ENCODE results near the gene ADGRG6. TPM values are rescaled to one million over a fixed set of nuclear protein-coding genes. Genes with fewer than 3 reads are reported as not detected.

ADGRG6 gene
- total RNA-seq, 1 experiment from 2014 or later, result 98.7 TPM

- no peak overlapping the region for H3K4me3 Mint-ChIP-seq (ENCODE audit: unreplicated experiment)
- no TSS peak for BruUV-seq (replicated peaks)
- ChIA-PET POLR2A (no interaction called here), CTCF (interaction anchor here (1.1 kb wide), 1 partner anchor 25 kb away, joined by 3 read pairs; no protein-coding TSS in a partner anchor)
- no peak overlapping the region for H3K4me3 ChIP-seq (ENCODE audit: low read depth, low read length)
- no peak for TF ChIP-seq CTCF (IDR thresholded peaks at IDR 0.05; ENCODE audit: insufficient read depth in 1 of 2, low read depth in 1 of 2, low read length in 1 of 2, severe bottlenecking in 1 of 2, unreplicated experiment in 1 of 2)
- H3K27me3 Mint-ChIP-seq (ENCODE audit: insufficient read depth, unreplicated experiment), result no peaks in the 10 kb centered on the region
- H3K27me3 ChIP-seq (replicated peaks; ENCODE audit: control insufficient read depth, insufficient read depth, low read length), result no peaks in the 10 kb centered on the region
- no peaks in the 10 kb centered on the region for H3K36me3 ChIP-seq (ENCODE audit: control insufficient read depth, insufficient read depth, low read length)
- no peak overlapping the region for H3K27ac Mint-ChIP-seq (ENCODE audit: unreplicated experiment)
- intact Hi-C loops (cut with micrococcal nuclease; ENCODE audit: unreplicated experiment), result no loop called here
- H3K4me1 Mint-ChIP-seq (ENCODE audit: low read depth, unreplicated experiment), result peaks cover under 1% of the 10 kb centered on the region
- DNase-seq, result no peak
- H3K4me1 ChIP-seq, result peaks cover 40% of the 10 kb centered on the region
- no peaks in the 10 kb centered on the region for H3K9me3 ChIP-seq
- H3K36me3 Mint-ChIP-seq (ENCODE audit: insufficient read depth, unreplicated experiment), result no peaks in the 10 kb centered on the region
- H3K9me3 Mint-ChIP-seq (ENCODE audit: unreplicated experiment), result no peaks in the 10 kb centered on the region
These were observed 53.8 kb downstream of the ADGRG6 start for GRCh38 chr6:142355520-142356174.

GRCh38 chr6:142356201-142356883, 54.5 kb downstream of the ADGRG6 start:
- BruUV-seq (replicated peaks), result no TSS peak
- TF ChIP-seq CTCF (IDR thresholded peaks at IDR 0.05; ENCODE audit: insufficient read depth in 1 of 2, low read depth in 1 of 2, low read length in 1 of 2, severe bottlenecking in 1 of 2, unreplicated experiment in 1 of 2), result no peak
- peaks cover 47% of the 10 kb centered on the region for H3K4me1 ChIP-seq
- Mint-ChIP-seq H3K36me3 (ENCODE audit: insufficient read depth, unreplicated experiment) (no peaks in the 10 kb centered on the region), H3K4me1 (ENCODE audit: low read depth, unreplicated experiment) (peaks cover 7% of the 10 kb centered on the region), H3K27me3 (ENCODE audit: insufficient read depth, unreplicated experiment) (no peaks in the 10 kb centered on the region), H3K9me3 (ENCODE audit: unreplicated experiment) (no peaks in the 10 kb centered on the region), H3K27ac (ENCODE audit: unreplicated experiment) (no peak overlapping the region), H3K4me3 (ENCODE audit: unreplicated experiment) (no peak overlapping the region)
- intact Hi-C loops (cut with micrococcal nuclease; ENCODE audit: unreplicated experiment), result no loop called here
- ChIA-PET POLR2A (no interaction called here), CTCF (interaction anchor here (1.1 kb wide), 1 partner anchor 25 kb away, joined by 3 read pairs; no protein-coding TSS in a partner anchor)
- H3K4me3 ChIP-seq (ENCODE audit: low read depth, low read length), result no peak overlapping the region
- H3K36me3 ChIP-seq (ENCODE audit: control insufficient read depth, insufficient read depth, low read length), result no peaks in the 10 kb centered on the region
- no peaks in the 10 kb centered on the region for H3K27me3 ChIP-seq (replicated peaks; ENCODE audit: control insufficient read depth, insufficient read depth, low read length)
- no peaks in the 10 kb centered on the region for H3K9me3 ChIP-seq
- DNase-seq, result no peak

GRCh38 chr6:142356884-142357225, 55.0 kb downstream of the ADGRG6 start:
- H3K4me3 Mint-ChIP-seq (ENCODE audit: unreplicated experiment), result no peak overlapping the region

More at GRCh38 chr6:142356884-142357225, 55.0 kb downstream of the ADGRG6 start:
- Histone ChIP-seq H3K27me3 (replicated peaks; ENCODE audit: control insufficient read depth, insufficient read depth, low read length) (no peaks in the 10 kb centered on the region), H3K36me3 (ENCODE audit: control insufficient read depth, insufficient read depth, low read length) (no peaks in the 10 kb centered on the region), H3K9me3 (no peaks in the 10 kb centered on the region), H3K4me3 (ENCODE audit: low read depth, low read length) (no peak overlapping the region), H3K4me1 (peaks cover 50% of the 10 kb centered on the region)
- no peak for TF ChIP-seq CTCF (IDR thresholded peaks at IDR 0.05; ENCODE audit: insufficient read depth in 1 of 2, low read depth in 1 of 2, low read length in 1 of 2, severe bottlenecking in 1 of 2, unreplicated experiment in 1 of 2)
- peaks cover 3% of the 10 kb centered on the region for H3K36me3 Mint-ChIP-seq (ENCODE audit: insufficient read depth, unreplicated experiment)
- no peaks in the 10 kb centered on the region for H3K9me3 Mint-ChIP-seq (ENCODE audit: unreplicated experiment)
- ChIA-PET CTCF (interaction anchor here (1.1 kb wide), 1 partner anchor 24 kb away, joined by 3 read pairs; no protein-coding TSS in a partner anchor), POLR2A (no interaction called here)
- no peak for DNase-seq
- no TSS peak for BruUV-seq (replicated peaks)
- no peaks in the 10 kb centered on the region for H3K27me3 Mint-ChIP-seq (ENCODE audit: insufficient read depth, unreplicated experiment)
- H3K4me1 Mint-ChIP-seq (ENCODE audit: low read depth, unreplicated experiment), result peaks cover 12% of the 10 kb centered on the region
- intact Hi-C loops (cut with micrococcal nuclease; ENCODE audit: unreplicated experiment), result no loop called here
- no peak overlapping the region for H3K27ac Mint-ChIP-seq (ENCODE audit: unreplicated experiment)

Data from Caco-2 (cell line).